Caki2 (cell line): Measurements from ENCODE around the gene ARL4A. TPM values are rescaled to one million over a fixed set of nuclear protein-coding genes. Genes with fewer than 3 reads are reported as not detected.

Source experiments
- DNase-seq: peaks from one replicate; pipeline ENCODE4 v3.0.0-alpha.2; 2015; ENCODE audit warnings: low read depth
- in situ Hi-C: cut with HindIII; loops from 2 replicates; pipeline ENCODE4 v1.10.0; 2016; ENCODE audit warnings: low sequenced_read_pairs, low pct_unique_long_range_greater_than_20kb, mixed read lengths
- total RNA-seq: library from RNA; depleted of rRNA; stranded (reverse); fragments of >200 nt; shearing (Covaris generic); gene quantifications from 2 replicates; pipeline ENCODE4 v1.2.3, GENCODE V29; 2014; ENCODE audit warnings: low replicate concordance

ARL4A gene
- total RNA-seq, 1 experiment from 2014 or later = 45.1 TPM

DNA sequence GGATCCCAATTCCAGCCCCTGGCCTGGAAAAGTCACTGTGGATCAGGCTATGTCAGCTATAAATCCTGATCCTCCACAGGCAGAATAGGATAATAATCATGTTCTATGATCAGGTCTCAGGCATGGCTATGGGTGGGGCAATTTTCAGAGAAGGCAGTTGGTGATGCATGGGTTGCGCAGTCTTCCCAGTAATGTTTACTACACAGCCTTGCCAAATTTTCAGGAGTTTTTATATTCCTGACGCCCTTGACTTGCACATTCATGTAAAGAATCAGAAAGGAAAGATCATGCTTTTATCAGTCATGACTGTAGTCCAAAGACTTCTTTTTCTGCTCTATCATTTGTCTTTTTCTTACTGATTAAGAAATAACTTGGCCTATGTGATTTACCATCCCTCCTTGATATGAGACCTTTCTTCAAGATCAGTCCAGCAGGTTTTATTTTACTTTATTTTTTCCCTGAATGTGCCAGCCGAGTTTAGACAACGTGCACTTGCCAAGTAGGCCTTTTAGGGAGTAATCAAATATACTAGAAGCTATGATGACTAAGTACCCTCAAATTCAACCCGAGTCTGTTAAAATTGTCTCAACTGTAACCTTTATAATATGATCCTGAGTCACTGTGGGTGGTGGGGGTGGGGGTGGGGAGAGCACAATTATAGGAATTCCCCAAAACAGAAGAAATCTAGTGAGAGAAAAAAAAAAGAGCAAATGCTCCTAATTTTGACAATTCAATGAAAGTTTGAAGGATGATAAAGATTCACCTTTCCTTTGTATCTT, 31.9 kb downstream of the ARL4A start:
- DNase-seq = peak; percentile 26
- in situ Hi-C loops = no loop called here

DNA sequence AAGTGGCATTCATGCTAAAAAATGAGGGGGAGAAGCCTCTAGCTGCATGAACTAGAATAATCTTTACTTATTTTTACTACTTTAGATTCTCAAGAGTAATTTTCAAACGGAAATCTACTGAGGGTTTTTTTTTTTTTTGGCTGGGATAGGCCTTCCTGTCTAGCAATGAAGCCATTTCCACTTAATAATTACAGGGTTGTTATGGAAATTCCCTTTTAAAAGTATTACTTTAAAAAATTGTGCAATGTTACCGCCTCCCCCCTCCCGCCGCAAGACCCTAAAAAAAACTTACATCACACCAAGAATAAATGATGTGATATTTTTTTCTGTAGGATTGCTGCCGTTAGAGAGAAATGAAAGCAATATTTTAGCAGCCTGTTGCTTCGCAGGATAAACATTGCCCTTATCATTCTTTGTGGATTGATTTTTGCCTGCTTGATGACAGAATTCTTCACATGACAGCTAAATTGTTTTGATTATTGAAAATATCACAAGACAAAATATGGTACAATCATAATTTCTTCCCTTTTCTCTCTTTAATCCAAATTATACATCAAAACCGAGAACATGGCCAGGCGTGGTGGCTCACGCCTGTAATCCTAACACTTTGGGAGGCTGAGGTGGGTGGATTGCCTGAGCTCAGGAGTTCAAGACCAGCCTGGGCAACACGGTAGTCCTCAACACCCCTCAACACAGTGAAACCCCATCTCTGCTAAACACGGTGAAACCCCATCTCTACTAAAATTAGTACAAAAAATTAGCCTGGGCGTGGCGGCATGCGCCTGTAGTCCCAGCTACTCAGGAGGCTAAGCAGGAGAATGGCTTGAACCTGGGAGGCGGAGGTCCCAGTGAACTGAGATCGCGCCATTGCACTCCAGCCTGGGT, 32.8 kb downstream of the ARL4A start:
- in situ Hi-C loops = no loop called here
- DNase-seq = no peak

DNA sequence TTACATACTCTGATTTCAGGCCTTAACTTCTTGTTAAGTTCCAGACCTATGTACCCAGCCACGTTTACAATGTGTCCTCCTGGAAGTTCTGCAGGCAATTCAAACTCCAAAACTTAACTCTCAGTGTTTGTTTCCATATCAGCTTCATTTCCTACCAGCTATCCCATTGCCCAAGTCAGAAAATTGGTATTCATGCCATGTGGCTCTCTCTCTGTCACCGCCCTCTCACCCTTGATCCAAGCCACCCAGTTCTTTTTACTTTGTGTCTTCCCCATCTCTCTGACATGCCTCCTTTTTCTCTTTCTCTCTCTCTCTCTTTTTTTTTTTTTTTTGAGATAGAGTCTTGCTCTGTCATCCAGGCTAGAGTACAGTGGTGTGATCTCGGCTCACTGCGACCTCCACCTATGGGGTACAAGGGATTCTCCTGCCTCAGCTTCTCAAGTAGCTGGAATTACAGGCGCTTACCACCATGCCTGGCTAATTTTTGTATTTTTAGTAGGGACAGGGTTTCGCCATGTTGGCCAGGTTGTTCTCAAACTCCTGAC, 33.9 kb downstream of the ARL4A start:
- in situ Hi-C loops = no loop called here
- DNase-seq = no peak

DNA sequence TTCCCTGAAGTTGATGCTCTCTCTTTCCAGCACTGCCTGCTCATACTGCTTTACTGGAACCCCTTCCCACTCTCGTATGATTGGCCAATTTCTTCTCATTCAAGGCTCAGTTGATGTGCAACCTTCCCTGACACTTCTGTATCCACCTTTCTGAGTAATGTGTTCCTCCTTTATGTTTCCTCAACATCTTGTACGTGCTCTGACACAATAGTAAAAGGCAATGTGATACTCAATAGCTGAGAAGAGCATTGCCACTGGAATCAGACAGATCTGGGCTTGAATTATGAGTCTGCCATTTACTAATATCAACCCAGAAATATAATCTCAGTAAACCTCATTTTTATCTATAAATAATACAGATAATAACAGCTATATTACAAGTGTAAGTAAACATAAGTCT, 34.7 kb downstream of the ARL4A start:
- in situ Hi-C loops = no loop called here
- no peak for DNase-seq

DNA sequence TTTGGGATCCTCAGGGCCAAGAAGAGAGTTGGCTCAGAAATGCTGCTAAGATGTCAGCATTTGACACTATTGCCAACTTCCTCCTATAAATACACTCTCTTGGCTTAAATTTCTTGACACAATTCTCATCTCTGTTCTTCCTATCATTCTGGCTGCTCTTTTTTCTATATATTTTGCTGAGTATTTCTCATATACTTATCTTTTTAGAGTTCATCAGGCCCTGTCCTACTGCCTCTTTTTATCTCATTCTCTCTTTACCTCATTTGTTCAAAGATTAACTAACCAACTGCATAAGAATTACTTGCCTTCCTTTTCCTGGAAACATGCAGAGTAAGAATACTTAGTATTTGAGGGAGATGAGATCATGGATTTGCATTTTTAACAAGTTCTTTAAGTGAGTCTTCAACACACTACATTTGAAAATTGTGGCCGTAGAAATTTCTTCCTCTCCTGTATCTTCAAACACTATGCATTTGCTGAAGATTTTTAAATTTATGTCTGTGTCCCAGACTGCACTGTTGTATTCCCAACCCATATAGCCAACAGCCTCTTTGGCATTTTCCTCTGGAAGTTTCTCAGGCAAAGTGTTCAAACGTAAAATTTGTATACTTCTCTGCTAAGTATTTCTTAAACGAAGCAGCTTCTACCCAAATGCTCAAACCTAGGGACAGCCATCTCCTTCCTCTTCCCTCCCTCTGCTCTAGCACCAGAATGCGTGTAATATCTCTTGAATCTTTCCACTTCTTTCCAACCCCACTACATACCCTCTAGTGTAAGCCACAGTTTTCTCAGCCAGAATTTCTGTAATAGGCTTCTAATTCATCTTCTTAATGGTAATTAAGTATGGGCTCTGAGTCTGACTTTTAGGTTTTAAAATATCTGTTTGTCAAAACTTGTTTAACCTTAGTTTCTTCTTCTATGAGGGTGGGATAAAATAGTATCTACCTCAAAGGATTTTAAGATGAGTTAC, 35.5 kb downstream of the ARL4A start:
- in situ Hi-C loops = no loop called here
- DNase-seq = no peak

DNA sequence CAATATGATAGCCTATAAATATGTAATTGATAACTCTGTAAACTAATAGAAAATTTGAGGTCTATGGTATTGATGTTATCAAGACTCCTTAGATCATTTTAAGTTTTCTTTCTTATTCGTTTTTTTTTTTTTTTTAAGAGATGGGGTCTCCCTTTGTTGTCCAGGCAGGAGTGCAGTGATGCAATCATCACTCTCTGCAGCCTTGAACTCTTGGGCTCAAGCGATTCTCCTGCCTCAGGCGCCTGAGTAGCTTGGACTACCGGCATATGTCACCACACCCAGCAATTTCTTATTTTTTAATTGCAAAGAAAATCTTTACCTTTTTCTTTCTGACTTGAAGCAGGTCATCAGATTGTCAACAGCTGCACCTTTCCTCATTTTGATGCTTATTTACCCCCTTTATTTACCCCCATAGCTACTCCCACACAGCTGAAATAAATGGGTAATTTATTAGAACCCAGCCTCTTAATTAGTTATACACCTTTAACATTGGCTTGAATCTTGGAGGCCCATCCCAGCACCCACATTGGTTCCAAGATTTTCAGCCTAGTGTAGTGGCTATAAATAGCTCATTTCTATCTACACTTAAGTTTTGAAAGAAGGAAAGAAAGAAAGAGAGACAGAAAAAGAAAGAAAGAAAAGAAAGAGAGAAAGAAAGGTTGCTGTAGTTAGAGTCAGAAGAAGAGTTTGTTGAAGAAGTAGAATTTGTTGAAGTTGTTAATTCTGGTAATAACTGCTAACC, 38.3 kb downstream of the ARL4A start:
- in situ Hi-C loops = no loop called here
- DNase-seq = no peak

DNA sequence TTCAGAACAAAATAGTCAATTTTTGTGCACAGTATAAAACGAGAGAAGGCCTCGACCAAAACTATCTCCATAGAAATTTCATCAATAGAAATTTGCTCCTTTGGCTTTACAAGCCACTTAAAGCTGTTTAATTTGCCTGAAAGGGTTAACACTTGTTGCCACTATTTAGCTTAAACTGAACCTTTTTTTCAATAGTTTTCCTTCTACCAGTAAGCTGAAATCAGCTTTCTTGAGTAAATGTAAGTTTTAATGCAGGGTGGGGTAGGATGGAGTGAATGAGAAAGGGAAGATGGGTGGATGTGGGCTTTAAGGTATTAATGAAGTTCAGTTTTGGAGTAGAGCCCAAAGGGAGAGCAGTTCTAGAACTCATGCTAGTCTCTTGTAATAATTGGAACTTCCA, 39.5 kb downstream of the ARL4A start:
- in situ Hi-C loops = no loop called here
- DNase-seq = no peak

DNA sequence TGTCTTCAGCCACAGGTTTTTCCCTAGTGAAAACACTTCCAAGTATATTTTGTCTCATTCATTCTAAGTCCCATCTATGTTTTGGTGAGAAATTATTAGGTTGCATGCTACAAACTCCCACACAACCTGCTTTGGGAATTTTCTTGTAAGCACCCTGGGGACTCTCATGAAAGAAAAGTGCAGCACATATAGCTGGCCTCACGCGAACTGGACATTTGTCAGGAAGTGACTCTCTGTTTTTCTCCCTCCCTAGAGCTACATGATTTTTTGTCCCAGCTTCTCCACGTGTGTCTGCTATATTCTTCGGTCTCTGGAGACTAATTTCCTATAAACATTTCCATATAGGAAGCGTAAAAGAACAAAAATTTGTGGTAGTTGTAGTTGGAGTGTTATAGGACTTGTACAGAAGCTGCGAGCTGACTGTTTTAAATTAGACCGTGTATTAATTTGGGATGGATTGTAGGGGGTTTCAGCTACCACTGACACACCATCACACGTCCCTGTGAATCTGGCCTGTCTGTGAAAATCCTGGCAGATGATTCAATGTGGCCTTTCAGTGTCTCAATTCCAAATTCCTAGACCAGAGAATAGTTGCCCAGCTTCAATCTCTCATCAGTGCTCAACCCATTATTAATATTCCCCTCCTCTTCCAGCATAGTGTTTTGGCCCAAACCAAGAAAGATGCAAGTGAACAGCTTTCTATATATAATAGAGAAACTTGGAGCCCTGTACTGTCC, 40.2 kb downstream of the ARL4A start:
- no peak for DNase-seq
- in situ Hi-C loops = no loop called here

DNA sequence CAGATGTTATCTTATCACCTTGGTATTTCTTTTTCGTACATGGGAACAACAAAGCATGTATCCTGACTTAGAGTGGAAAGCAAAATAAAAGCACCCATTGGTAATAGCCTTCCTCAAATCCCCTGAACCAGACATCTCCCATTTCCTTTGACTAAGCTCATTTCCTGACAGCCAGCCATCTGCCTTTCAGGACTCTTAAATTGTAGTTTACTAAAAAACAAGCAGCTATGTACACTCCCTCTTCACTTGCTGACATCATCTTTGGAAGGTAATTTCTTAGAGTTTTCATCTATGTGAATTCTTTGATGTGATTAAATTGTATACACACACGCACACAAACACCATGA, 40.7 kb downstream of the ARL4A start:
- DNase-seq = no peak
- in situ Hi-C loops = no loop called here

DNA sequence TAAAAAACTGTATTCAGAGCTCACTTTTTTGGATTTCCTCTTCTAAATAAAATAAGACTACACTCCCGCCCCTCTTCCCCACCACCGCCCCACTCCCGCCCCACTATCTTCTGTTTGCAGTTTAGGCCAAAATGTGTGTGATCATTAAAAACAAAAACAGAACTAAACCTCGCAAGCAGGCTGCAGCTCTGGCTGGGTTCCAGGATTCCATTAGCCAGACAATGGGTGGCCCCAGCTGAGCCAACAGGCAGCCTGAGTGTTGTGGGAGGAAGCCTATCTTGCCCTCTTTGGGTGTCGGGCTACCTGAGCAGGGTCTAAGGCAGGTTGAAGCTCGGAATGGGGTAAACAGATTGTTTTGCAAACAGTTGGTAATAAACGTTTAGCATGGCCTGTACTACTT, 41.7 kb downstream of the ARL4A start:
- DNase-seq = no peak
- in situ Hi-C loops = no loop called here

DNA sequence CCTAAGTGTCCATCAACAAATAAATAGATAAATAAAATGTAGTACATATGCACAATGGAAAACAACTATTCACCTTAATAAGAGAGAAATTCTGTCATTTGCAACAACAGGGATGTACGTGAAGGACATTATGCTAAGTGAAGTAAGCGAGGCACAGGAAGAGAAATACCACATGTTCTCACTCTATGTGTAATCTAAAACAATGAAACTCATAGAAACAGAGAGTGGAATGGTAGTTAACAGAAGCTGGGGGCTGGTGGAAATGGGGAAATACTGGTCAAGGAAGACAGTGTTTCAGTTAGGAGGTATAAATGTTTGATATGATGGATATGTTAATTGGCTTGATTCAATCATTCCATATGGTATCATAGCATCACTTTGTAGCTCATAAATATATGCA, 43.1 kb downstream of the ARL4A start:
- DNase-seq = no peak
- in situ Hi-C loops = no loop called here

DNA sequence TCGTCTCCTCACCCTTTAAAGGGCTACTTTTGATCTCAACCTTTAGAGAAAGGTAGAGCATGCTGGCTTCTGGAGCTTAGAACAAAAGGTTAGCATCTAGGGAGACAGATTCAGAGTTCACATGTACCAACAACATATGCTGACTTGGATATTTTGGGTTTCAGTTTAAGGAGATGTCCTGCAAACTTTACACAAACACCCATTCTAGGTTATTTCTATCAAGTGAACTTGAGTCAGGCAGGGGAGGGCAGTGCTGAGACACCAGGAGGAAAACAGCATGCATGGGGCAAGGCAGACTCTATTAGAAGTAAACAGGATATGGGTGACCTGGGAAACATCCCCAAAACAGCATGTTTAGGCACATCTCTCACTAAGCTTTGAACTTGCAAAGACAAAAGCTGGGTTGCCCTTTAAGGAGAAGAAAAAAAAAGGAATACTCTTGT, 43.8 kb downstream of the ARL4A start:
- no peak for DNase-seq

DNA sequence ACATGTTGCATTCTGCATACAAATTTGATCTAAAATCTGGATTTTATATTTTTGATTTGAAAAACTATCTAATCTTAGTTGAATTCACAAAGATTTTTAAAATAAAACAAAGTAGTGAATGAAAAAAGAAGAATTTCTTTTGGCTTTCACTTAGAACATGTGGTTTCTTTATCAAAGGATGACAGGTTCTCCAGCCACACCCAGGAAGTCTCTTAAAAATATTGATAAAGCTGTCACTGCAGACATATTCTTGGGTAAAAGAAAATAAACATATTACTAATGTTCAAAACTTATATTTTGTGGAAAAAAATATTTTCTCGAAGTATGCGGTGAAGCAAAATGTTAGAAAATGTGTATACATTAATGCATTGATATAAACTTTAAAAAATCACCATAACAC, 44.3 kb downstream of the ARL4A start:
- in situ Hi-C loops = no loop called here
- DNase-seq = no peak

More for the DNA sequence above, 43.8 kb downstream of the ARL4A start:
- in situ Hi-C loops = no loop called here

DNA sequence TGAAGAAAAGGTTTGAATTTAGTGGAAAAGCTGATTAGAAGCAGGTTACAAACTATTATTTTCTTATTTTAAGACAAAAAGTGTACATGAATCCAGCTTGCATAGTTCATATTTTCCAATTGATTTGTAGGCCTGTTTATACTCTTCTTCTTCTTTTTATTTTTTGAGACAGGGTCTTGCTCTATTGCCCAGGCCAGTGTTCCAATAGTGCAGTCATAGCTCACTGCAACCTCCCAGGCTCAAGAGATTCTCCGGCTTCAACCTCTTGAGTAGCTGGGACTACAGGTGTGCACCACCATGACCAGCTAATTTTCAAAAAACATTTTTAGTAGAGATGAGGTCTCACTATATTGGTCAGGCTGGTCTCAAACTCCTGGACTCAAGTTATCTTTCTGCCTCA, 45.0 kb downstream of the ARL4A start:
- DNase-seq = no peak
- in situ Hi-C loops = no loop called here

DNA sequence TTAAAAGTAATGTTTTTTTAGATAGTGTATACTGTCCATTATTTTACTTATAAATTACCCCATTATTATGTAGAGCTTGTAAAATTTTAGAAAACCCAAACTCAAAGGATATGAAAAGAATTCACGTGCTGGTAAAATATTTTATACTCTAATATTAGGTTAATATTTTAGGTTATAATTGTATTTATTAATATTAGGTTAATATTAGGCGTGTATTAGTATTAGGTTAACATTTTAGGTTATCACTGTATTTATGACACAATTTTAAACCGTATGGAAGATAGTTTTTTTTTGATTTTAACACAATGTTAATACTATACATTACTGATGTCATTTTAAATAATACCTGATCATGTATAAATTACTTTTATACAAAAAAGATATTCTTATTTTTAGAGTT, 48.5 kb downstream of the ARL4A start:
- in situ Hi-C loops = no loop called here
- no peak for DNase-seq

DNA sequence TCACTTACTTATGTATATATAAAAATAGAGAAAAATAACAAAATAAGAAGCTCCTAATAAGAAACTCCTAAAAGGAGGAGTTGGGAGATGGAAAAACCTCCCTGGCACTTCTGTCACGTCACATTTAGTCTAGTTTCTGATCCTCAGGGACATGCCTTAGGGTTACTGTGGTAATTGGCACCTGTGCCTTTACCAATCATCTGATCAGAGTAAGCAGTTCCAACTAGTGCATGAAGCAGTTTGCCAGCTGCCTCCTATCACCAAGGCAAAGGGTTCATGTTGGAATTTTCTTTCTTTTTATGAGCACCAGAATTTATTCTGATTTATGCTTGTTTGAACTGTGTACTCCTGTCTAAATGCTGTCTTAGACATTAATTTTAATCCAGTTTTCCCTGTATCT, 49.9 kb downstream of the ARL4A start:
- in situ Hi-C loops = no loop called here
- DNase-seq = no peak

DNA sequence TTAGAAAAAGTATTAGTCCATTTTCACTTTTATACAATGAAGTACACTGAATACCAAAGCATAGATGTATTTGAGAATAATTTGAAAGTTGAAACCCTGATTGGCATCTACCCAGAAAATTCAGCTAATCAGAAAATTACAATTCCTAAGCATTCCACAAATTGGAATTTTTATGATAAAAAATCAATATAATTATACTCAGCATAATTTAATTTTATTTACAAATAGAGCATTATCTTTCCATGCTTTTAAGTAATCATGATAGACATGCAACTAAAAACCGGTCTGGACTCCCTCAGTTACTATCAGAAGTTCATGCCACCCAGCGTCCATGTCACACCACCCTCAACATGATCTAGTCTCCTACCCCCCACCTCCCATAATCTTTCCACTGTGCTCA, 50.4 kb downstream of the ARL4A start:
- DNase-seq = no peak
- in situ Hi-C loops = no loop called here
